Dermis microvascular lymphatic vessel endothelial cell (primary cell): Measurements from ENCODE around the gene LRP3. TPM values are rescaled to one million over a fixed set of nuclear protein-coding genes. Genes with fewer than 3 reads are reported as not detected.
"Not testable (repeated sequence)": the region's sequence is repeated elsewhere in the genome, so short reads cannot be mapped to it uniquely, and the experiment has no call there.

Experiments
- DNase-seq, 2 donors: peaks; one replicate each; pipeline versions ENCODE4 v3.0.0 to v3.0.0-alpha.2; 2010; ENCODE audit warnings: low read depth in 2 of 2
- total RNA-seq: library from RNA; depleted of rRNA; stranded (reverse); fragments of >200 nt; gene quantifications from 2 replicates; pipeline ENCODE4 v1.2.1, GENCODE V29; 2014

The LRP3 gene
- total RNA-seq, result 6.9 and 13.0 TPM in 2 replicates

- peak in 1 of 2 donors; percentile 55 for DNase-seq
Observed at GRCh38 chr19:33193865-33194362, at the start of gene LRP3. LRP3 (plus strand) TSS chr19:33194330; CDS start chr19:33194786, 456 bp downstream.

- no peak for DNase-seq
Observed at GRCh38 chr19:33146209-33146608, 47.9 kb upstream of the LRP3 start.

GRCh38 chr19:33147538-33147937 is 46.6 kb upstream of the LRP3 start:
- no peak for DNase-seq

- DNase-seq, result no peak
Observed at GRCh38 chr19:33150852-33151518, 43.1 kb upstream of the LRP3 start.

- no peak for DNase-seq
Observed at GRCh38 chr19:33152176-33152575, 42.0 kb upstream of the LRP3 start.

GRCh38 chr19:33152625-33153024 is 41.5 kb upstream of the LRP3 start:
- not testable (repeated sequence) for DNase-seq

- not testable (repeated sequence) for DNase-seq
Observed at GRCh38 chr19:33154313-33154712, 39.8 kb upstream of the LRP3 start.

- DNase-seq, result no peak
Observed at GRCh38 chr19:33156334-33156733, 37.8 kb upstream of the LRP3 start.

GRCh38 chr19:33157906-33158305 is 36.2 kb upstream of the LRP3 start:
- no peak for DNase-seq

- DNase-seq, result no peak
Observed at GRCh38 chr19:33158365-33158764, 35.8 kb upstream of the LRP3 start.

- DNase-seq, result no peak
Observed at GRCh38 chr19:33159149-33159548, 35.0 kb upstream of the LRP3 start.

GRCh38 chr19:33159893-33160292 is 34.2 kb upstream of the LRP3 start:
- no peak for DNase-seq

GRCh38 chr19:33161201-33161600 is 32.9 kb upstream of the LRP3 start:
- DNase-seq, result no peak

- DNase-seq, result no peak
Observed at GRCh38 chr19:33163481-33163880, 30.6 kb upstream of the LRP3 start.

- not testable (repeated sequence) for DNase-seq
Observed at GRCh38 chr19:33166037-33166436, 28.1 kb upstream of the LRP3 start.

- no peak for DNase-seq
Observed at GRCh38 chr19:33167438-33167837, 26.7 kb upstream of the LRP3 start.

GRCh38 chr19:33168528-33168927 is 25.6 kb upstream of the LRP3 start:
- no peak for DNase-seq

GRCh38 chr19:33171222-33171795 is 22.8 kb upstream of the LRP3 start:
- DNase-seq, result no peak

- DNase-seq, result no peak
Observed at GRCh38 chr19:33171916-33172359, 22.2 kb upstream of the LRP3 start.

- no peak for DNase-seq
Observed at GRCh38 chr19:33174186-33174585, 19.9 kb upstream of the LRP3 start.

GRCh38 chr19:33175156-33175782 is 18.9 kb upstream of the LRP3 start:
- no peak for DNase-seq

- peak; percentile 25 to 58 for DNase-seq
Observed at GRCh38 chr19:33175886-33176669, 18.1 kb upstream of the LRP3 start.
